LNCAP (cell line): Measurements from ENCODE around the gene ADARB2.

ENCODE experiments used
- CTCF ChIP-seq: fragments of 450-650 bp; IDR thresholded peaks from 2 replicates; pipeline ENCODE4 v1.5.1; 2017; ENCODE audit warnings: mild to moderate bottlenecking

Gene ADARB2

GRCh38 chr10:1410032-1410431 lies 327.3 kb downstream of the ADARB2 start:
- no peak for TF ChIP-seq CTCF

GRCh38 chr10:1409392-1409791 lies 327.9 kb downstream of the ADARB2 start:
- no peak for TF ChIP-seq CTCF

GRCh38 chr10:1408651-1409367 lies 328.5 kb downstream of the ADARB2 start:
- TF ChIP-seq CTCF, result no peak

- no peak for TF ChIP-seq CTCF
Observed at GRCh38 chr10:1406967-1407945, 330.1 kb downstream of the ADARB2 start.

GRCh38 chr10:1406132-1406966 lies 331.0 kb downstream of the ADARB2 start:
- no peak for TF ChIP-seq CTCF

GRCh38 chr10:1404323-1405260 lies 332.7 kb downstream of the ADARB2 start:
- no peak for TF ChIP-seq CTCF
